ENCODE measurements around the gene RFC2.
"Not testable (repeated sequence)": the region's sequence is repeated elsewhere in the genome, so short reads cannot be mapped to it uniquely, and the experiment has no call there.

Gene RFC2

DNA sequence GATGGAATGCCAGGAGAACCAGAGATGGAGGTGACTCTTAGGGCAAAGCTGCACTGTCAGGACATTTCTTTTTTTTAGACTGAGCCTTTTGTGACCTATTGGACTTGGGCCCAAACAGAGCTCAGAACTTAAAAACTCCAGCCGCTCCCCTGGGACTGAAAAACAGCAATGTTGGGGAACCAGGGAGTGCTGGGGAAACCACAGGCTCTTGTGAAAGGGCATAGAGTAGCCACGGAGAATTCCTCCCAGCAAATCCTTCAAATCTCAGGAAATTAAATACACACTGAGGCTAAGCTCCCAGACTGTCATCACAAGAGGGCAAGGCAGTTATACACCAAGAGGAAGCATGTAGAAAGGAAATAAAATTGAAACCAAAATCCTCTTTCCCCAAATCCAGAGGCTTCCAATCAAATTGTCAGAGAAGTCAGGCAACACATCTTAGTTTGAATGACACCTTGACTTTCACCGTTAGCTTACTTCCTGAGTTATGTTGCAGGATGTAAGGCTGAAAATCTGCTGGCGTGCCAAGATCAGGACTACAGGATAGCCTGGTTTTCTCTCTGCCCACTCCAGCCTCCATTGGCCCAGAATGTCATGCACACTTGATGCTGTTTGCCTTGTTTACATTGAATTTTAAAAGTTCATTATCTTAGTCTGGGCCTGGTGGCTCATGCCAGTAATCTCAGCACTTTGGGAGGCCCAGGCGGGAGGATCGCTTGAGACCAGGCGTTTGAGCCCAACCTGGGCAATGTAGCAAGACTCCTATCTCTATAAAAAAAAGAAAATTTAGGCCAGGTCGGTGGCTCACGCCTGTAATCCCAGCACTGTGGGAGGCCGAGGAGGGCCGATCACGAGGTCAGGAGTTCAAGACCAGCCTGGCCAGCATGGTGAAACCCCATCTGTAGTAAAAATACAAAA lies 2.6 kb upstream of the RFC2 start:
- H3K36me3 ChIP-seq = no peaks in the 10 kb centered on the region
- peaks cover 0 to 33% (median 30%) of the 10 kb centered on the region in 4 donors for H3K4me1 ChIP-seq
- no peaks in the 10 kb centered on the region for H3K27me3 ChIP-seq
- TF ChIP-seq, protein P1, sequence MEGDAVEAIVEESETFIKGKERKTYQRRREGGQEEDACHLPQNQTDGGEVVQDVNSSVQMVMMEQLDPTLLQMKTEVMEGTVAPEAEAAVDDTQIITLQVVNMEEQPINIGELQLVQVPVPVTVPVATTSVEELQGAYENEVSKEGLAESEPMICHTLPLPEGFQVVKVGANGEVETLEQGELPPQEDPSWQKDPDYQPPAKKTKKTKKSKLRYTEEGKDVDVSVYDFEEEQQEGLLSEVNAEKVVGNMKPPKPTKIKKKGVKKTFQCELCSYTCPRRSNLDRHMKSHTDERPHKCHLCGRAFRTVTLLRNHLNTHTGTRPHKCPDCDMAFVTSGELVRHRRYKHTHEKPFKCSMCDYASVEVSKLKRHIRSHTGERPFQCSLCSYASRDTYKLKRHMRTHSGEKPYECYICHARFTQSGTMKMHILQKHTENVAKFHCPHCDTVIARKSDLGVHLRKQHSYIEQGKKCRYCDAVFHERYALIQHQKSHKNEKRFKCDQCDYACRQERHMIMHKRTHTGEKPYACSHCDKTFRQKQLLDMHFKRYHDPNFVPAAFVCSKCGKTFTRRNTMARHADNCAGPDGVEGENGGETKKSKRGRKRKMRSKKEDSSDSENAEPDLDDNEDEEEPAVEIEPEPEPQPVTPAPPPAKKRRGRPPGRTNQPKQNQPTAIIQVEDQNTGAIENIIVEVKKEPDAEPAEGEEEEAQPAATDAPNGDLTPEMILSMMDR (IDR thresholded peaks at IDR 0.05) = no peak
- H3K27ac ChIP-seq = peak overlapping the region; percentile 88
- no peaks in the 10 kb centered on the region for H3K9me3 ChIP-seq
- DNase-seq = peak; percentile 46 to 71
- intact Hi-C loops (cut with DNase I; ENCODE audit: low total_unique reads) = loop anchor here (10.0 kb wide), 1 partner anchor 172 kb away; the partner anchor contains the start of gene LIMK1
- H3K4me3 ChIP-seq = no peak overlapping the region

DNA sequence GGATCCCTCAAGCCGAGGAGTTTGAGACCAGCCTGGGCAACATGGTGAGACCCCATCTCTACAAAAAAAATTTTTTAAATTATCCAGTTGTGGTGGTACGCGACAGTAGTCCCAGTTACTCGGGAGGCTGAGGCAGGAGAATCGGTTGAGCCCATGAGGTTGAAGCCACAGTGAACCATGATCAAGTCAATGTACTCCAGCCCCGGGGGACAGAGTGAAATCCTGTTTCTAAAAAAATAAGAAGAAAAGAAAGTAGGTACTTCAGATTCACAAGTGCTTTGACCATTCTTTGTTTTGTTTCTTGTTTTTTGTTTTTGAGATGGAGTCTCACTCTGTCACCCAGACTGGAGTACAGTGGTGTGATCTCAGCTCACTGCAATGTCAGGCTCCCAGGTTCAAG lies 1.3 kb upstream of the RFC2 start:
- Histone ChIP-seq H3K27ac (peak overlapping the region; percentile 88), H3K4me3 (peak overlapping the region; percentile 64 to 67), H3K4me1 (peaks cover 0 to 33% (median 30%) of the 10 kb centered on the region in 4 donors)

DNA sequence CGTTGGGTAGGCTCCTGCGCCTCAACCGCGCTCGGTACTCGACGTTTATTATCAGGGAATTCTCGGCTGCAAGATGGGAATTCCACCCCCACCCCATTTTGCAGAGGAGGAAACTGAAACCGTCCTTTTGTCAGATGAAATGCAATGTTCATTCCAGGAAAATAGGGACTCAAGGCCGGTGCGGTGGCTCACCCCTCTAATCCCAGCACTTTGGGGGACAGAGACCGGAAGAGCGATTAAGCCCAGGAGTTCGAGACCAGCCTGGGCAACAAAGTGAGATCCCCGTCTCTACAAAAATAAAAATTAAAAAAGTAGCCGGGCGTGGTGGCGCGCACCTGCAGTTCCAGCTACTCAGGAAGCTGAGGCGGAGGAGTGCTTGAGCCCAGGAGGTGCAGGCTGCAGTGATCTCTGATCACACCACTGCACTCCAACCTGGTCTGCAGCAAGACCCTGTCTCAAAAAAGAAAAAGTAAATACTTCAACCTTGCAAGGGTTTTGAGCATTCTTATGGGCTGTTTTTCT lies 720 bp upstream of the RFC2 start:
- Histone ChIP-seq H3K27ac (peak overlapping the region; percentile 88), H3K36me3 (peaks cover 5 to 16% (median 16%) of the 10 kb centered on the region in 3 donors), H3K9me3 (no peaks in the 10 kb centered on the region), H3K4me1 (peaks cover 0 to 33% (median 30%) of the 10 kb centered on the region in 4 donors), H3K4me3 (peak overlapping the region; percentile 64 to 67), H3K27me3 (no peaks in the 10 kb centered on the region)
- TF ChIP-seq, protein P1 (IDR thresholded peaks at IDR 0.05) = no peak
- no peak for DNase-seq
- intact Hi-C loops (cut with DNase I; ENCODE audit: low total_unique reads) = loop anchor here (10.0 kb wide), 1 partner anchor 170 kb away; the partner anchor contains the start of gene LIMK1

More for the DNA sequence above, 1.3 kb upstream of the RFC2 start:
- DNase-seq, H3K27me3 ChIP-seq, H3K9me3 ChIP-seq: not testable (repeated sequence)
- intact Hi-C loops (cut with DNase I; ENCODE audit: low total_unique reads) = loop anchor here (10.0 kb wide), 1 partner anchor 171 kb away; the partner anchor contains the start of gene LIMK1
- H3K36me3 ChIP-seq = peaks cover 0 to 10% (median 10%) of the 10 kb centered on the region in 3 donors

DNA sequence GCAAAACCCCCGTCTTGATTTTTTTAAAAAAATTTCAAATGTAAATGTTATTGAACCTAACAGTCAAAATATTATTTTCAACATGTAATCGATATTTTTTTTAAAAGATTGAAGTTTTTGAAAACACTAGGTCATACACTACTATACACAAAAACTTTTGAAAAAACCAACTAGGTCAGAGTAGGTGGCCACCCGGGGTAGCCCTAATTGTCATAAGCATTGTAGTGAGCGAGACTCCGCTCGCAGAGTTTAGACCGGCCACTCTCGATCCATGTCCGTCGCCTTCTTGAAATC lies 417 bp downstream of the RFC2 start:
- Histone ChIP-seq H3K27me3 (no peaks in the 10 kb centered on the region), H3K36me3 (peaks cover 16 to 27% (median 25%) of the 10 kb centered on the region in 3 donors), H3K4me3 (peak overlapping the region; percentile 64 to 67), H3K9me3 (no peaks in the 10 kb centered on the region), H3K27ac (peak overlapping the region; percentile 88), H3K4me1 (peaks cover 0 to 33% (median 30%) of the 10 kb centered on the region in 4 donors)
- TF ChIP-seq, protein P1 (IDR thresholded peaks at IDR 0.05) = no peak
- no peak for DNase-seq
- intact Hi-C loops (cut with DNase I; ENCODE audit: low total_unique reads) = loop anchor here (10.0 kb wide), 1 partner anchor 169 kb away; the partner anchor contains the start of gene LIMK1

DNA sequence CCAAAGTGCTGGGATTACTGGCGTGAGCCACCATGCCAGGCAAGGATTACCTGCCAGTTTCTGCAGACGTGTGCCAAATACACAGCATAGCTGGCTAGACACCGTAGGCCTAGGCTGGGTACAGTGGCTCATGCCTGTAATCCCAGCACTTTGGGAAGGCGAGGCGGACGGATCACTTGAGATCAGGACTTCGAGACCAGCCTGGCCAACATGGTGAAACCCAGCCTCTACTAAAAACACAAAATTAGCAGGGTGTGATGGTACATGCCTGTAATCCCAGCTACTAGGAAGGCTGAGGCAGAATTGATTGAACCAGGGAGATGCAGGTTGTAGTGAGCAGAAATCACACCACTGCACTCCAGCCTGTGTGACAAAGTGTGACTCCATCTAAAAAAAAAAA lies 868 bp downstream of the RFC2 start:
- Histone ChIP-seq H3K36me3 (peaks cover 19 to 32% (median 30%) of the 10 kb centered on the region in 3 donors), H3K9me3 (no peaks in the 10 kb centered on the region), H3K4me3 (peak overlapping the region; percentile 64 to 67), H3K27me3 (no peaks in the 10 kb centered on the region), H3K27ac (peak overlapping the region in 1 of 2 donors; percentile 88), H3K4me1 (peaks cover 0 to 33% (median 30%) of the 10 kb centered on the region in 4 donors)
- intact Hi-C loops (cut with DNase I; ENCODE audit: low total_unique reads) = loop anchor here (10.0 kb wide), 1 partner anchor 169 kb away; the partner anchor contains the start of gene LIMK1
- TF ChIP-seq, protein P1 (IDR thresholded peaks at IDR 0.05) = no peak
- DNase-seq = no peak
